ENCODE measurements around the gene CAMTA1.

CAMTA1 gene

GRCh38 chr1:7043191-7043549 lies 257.9 kb downstream of the CAMTA1 start:
- no peak overlapping the region for H4K91ac ChIP-seq (ENCODE audit: low read depth, low read length)
- H3K4me2 ChIP-seq (ENCODE audit: low read length), result no peak overlapping the region
- no peak overlapping the region for H2AFZ ChIP-seq (ENCODE audit: insufficient read depth, low read length, poor library complexity)
- H3K36me3 ChIP-seq (ENCODE audit: control insufficient read depth in 1 of 2, insufficient read depth in 2 of 2, low read length in 2 of 2), result no peaks in the 10 kb centered on the region
- no peaks in the 10 kb centered on the region for H3K4me1 ChIP-seq (ENCODE audit: control insufficient read depth in 1 of 2, insufficient read depth in 2 of 2, low read length in 2 of 2)
- no peak overlapping the region for H3K14ac ChIP-seq (ENCODE audit: low read length)
- no peak overlapping the region for H2BK5ac ChIP-seq (ENCODE audit: low read depth, low read length, poor library complexity)
- no peak overlapping the region for H2BK12ac ChIP-seq (ENCODE audit: low read length)
- H3K4ac ChIP-seq (ENCODE audit: low read depth, low read length), result no peak overlapping the region
- peaks cover 2% of the 10 kb centered on the region for H3K9me3 ChIP-seq (ENCODE audit: insufficient read depth, low read depth, low read length)
- no peak overlapping the region for H3K27ac ChIP-seq (ENCODE audit: low read depth, low read length)
- H3K9ac ChIP-seq (ENCODE audit: low read length), result no peak overlapping the region
- no peak overlapping the region for H3K4me3 ChIP-seq (ENCODE audit: low read depth, low read length)
- no peak overlapping the region for H3K23ac ChIP-seq (ENCODE audit: low read length)
- no peak overlapping the region for H2BK120ac ChIP-seq (ENCODE audit: insufficient read depth, low read length, poor library complexity)
- H2AK5ac ChIP-seq (ENCODE audit: low read length), result no peak overlapping the region
- no CpG with 5 or more reads among the region's 6 CpGs for WGBS (ENCODE audit: extremely low coverage, insufficient coverage, insufficient read length)
- no peak overlapping the region for H4K12ac ChIP-seq (ENCODE audit: low read depth, low read length)
- H3K18ac ChIP-seq (ENCODE audit: low read length), result no peak overlapping the region
- H3K79me2 ChIP-seq (ENCODE audit: control insufficient read depth, insufficient read depth, low read length, poor library complexity), result no peaks in the 10 kb centered on the region
- no peak for DNase-seq
- H3K79me1 ChIP-seq (ENCODE audit: low read length), result no peaks in the 10 kb centered on the region
- no peak overlapping the region for H4K8ac ChIP-seq (ENCODE audit: low read depth, low read length)
- no peaks in the 10 kb centered on the region for H3K27me3 ChIP-seq (ENCODE audit: insufficient read depth, low read length)

- no CpG with 5 or more reads among the region's 26 CpGs for WGBS (ENCODE audit: extremely low coverage, insufficient coverage, insufficient read length)
- Histone ChIP-seq H3K4me1 (ENCODE audit: control insufficient read depth in 1 of 2, insufficient read depth in 2 of 2, low read length in 2 of 2) (no peaks in the 10 kb centered on the region), H3K36me3 (ENCODE audit: control insufficient read depth in 1 of 2, insufficient read depth in 2 of 2, low read length in 2 of 2) (no peaks in the 10 kb centered on the region), H3K9ac (ENCODE audit: low read length) (no peak overlapping the region), H3K4me3 (ENCODE audit: low read depth, low read length) (no peak overlapping the region), H2BK12ac (ENCODE audit: low read length) (no peak overlapping the region), H3K18ac (ENCODE audit: low read length) (no peak overlapping the region), H3K4ac (ENCODE audit: low read depth, low read length) (no peak overlapping the region), H3K23ac (ENCODE audit: low read length) (no peak overlapping the region), H4K91ac (ENCODE audit: low read depth, low read length) (no peak overlapping the region), H4K12ac (ENCODE audit: low read depth, low read length) (no peak overlapping the region), H3K79me1 (ENCODE audit: low read length) (no peaks in the 10 kb centered on the region), H3K9me3 (ENCODE audit: insufficient read depth, low read depth, low read length) (peaks cover 2% of the 10 kb centered on the region), H3K79me2 (ENCODE audit: control insufficient read depth, insufficient read depth, low read length, poor library complexity) (no peaks in the 10 kb centered on the region), H3K14ac (ENCODE audit: low read length) (no peak overlapping the region), H3K27ac (ENCODE audit: low read depth, low read length) (no peak overlapping the region), H3K27me3 (ENCODE audit: insufficient read depth, low read length) (no peaks in the 10 kb centered on the region), H2BK120ac (ENCODE audit: insufficient read depth, low read length, poor library complexity) (no peak overlapping the region), H4K8ac (ENCODE audit: low read depth, low read length) (no peak overlapping the region), H2AK5ac (ENCODE audit: low read length) (no peak overlapping the region), H3K4me2 (ENCODE audit: low read length) (no peak overlapping the region), H2BK5ac (ENCODE audit: low read depth, low read length, poor library complexity) (no peak overlapping the region), H2AFZ (ENCODE audit: insufficient read depth, low read length, poor library complexity) (no peak overlapping the region)
- no peak for DNase-seq
Measured at GRCh38 chr1:7043719-7044535, 258.7 kb downstream of the CAMTA1 start.

- Histone ChIP-seq H3K4me3 (ENCODE audit: low read depth, low read length) (no peak overlapping the region), H3K79me1 (ENCODE audit: low read length) (no peaks in the 10 kb centered on the region), H3K27me3 (ENCODE audit: insufficient read depth, low read length) (no peaks in the 10 kb centered on the region), H3K9ac (ENCODE audit: low read length) (no peak overlapping the region), H4K12ac (ENCODE audit: low read depth, low read length) (no peak overlapping the region), H2BK120ac (ENCODE audit: insufficient read depth, low read length, poor library complexity) (no peak overlapping the region), H3K27ac (ENCODE audit: low read depth, low read length) (no peak overlapping the region), H2BK12ac (ENCODE audit: low read length) (no peak overlapping the region), H3K18ac (ENCODE audit: low read length) (no peak overlapping the region), H4K8ac (ENCODE audit: low read depth, low read length) (no peak overlapping the region), H2BK5ac (ENCODE audit: low read depth, low read length, poor library complexity) (no peak overlapping the region), H3K36me3 (ENCODE audit: control insufficient read depth in 1 of 2, insufficient read depth in 2 of 2, low read length in 2 of 2) (no peaks in the 10 kb centered on the region), H4K91ac (ENCODE audit: low read depth, low read length) (no peak overlapping the region), H3K4ac (ENCODE audit: low read depth, low read length) (no peak overlapping the region), H3K23ac (ENCODE audit: low read length) (no peak overlapping the region), H2AFZ (ENCODE audit: insufficient read depth, low read length, poor library complexity) (no peak overlapping the region), H3K14ac (ENCODE audit: low read length) (no peak overlapping the region), H3K4me2 (ENCODE audit: low read length) (no peak overlapping the region), H3K9me3 (ENCODE audit: insufficient read depth, low read depth, low read length) (peaks cover under 1% of the 10 kb centered on the region), H2AK5ac (ENCODE audit: low read length) (no peak overlapping the region), H3K4me1 (ENCODE audit: control insufficient read depth in 1 of 2, insufficient read depth in 2 of 2, low read length in 2 of 2) (no peaks in the 10 kb centered on the region), H3K79me2 (ENCODE audit: control insufficient read depth, insufficient read depth, low read length, poor library complexity) (no peaks in the 10 kb centered on the region)
- DNase-seq, result no peak
- WGBS (ENCODE audit: extremely low coverage, insufficient coverage, insufficient read length), result no CpG with 5 or more reads among the region's 1 CpG
Measured at GRCh38 chr1:7045897-7046296, 260.6 kb downstream of the CAMTA1 start.

- Histone ChIP-seq H2AK5ac (ENCODE audit: low read length) (no peak overlapping the region), H3K4me3 (ENCODE audit: low read depth, low read length) (no peak overlapping the region), H3K79me2 (ENCODE audit: control insufficient read depth, insufficient read depth, low read length, poor library complexity) (no peaks in the 10 kb centered on the region), H4K8ac (ENCODE audit: low read depth, low read length) (no peak overlapping the region), H2BK5ac (ENCODE audit: low read depth, low read length, poor library complexity) (no peak overlapping the region), H3K4me1 (ENCODE audit: control insufficient read depth in 1 of 2, insufficient read depth in 2 of 2, low read length in 2 of 2) (no peaks in the 10 kb centered on the region), H2BK12ac (ENCODE audit: low read length) (no peak overlapping the region), H2BK120ac (ENCODE audit: insufficient read depth, low read length, poor library complexity) (no peak overlapping the region), H3K4ac (ENCODE audit: low read depth, low read length) (no peak overlapping the region), H3K4me2 (ENCODE audit: low read length) (no peak overlapping the region), H3K9me3 (ENCODE audit: insufficient read depth, low read depth, low read length) (peaks cover 3% of the 10 kb centered on the region), H3K9ac (ENCODE audit: low read length) (no peak overlapping the region), H3K27ac (ENCODE audit: low read depth, low read length) (no peak overlapping the region), H3K18ac (ENCODE audit: low read length) (no peak overlapping the region), H4K91ac (ENCODE audit: low read depth, low read length) (no peak overlapping the region), H3K14ac (ENCODE audit: low read length) (no peak overlapping the region), H3K27me3 (ENCODE audit: insufficient read depth, low read length) (no peaks in the 10 kb centered on the region), H2AFZ (ENCODE audit: insufficient read depth, low read length, poor library complexity) (no peak overlapping the region), H3K23ac (ENCODE audit: low read length) (no peak overlapping the region), H4K12ac (ENCODE audit: low read depth, low read length) (no peak overlapping the region), H3K36me3 (ENCODE audit: control insufficient read depth in 1 of 2, insufficient read depth in 2 of 2, low read length in 2 of 2) (no peaks in the 10 kb centered on the region), H3K79me1 (ENCODE audit: low read length) (no peaks in the 10 kb centered on the region)
- DNase-seq, result no peak
- no CpG with 5 or more reads among the region's 4 CpGs for WGBS (ENCODE audit: extremely low coverage, insufficient coverage, insufficient read length)
Measured at GRCh38 chr1:7046314-7046713, 261.1 kb downstream of the CAMTA1 start.
